K562 (cell line): ENCODE results near the gene MYLK4. TPM values are rescaled to one million over a fixed set of nuclear protein-coding genes. Genes with fewer than 3 reads are reported as not detected.

Experiments
- EP300 ChIP-seq: IDR thresholded peaks from 2 replicates; pipeline ENCODE4 v1.6.1; 2012; ENCODE audit warnings: low read length, improper control_type of control experiment
- FOSL1 ChIP-seq: fragments of 200-800 bp; sonication (Bioruptor generic); conservative IDR thresholded peaks from 2 replicates; pipeline ENCODE4 v1.6.1; 2016; ENCODE audit warnings: missing genetic modification characterization, missing compliant biosample characterization
- FOXA1 ChIP-seq: fragments of 450-650 bp; IDR thresholded peaks from 2 replicates; pipeline ENCODE4 v1.6.1; 2016; ENCODE audit warnings: mild to moderate bottlenecking, borderline replicate concordance
- GATA2 ChIP-seq: sonication (generic); formaldehyde crosslinking; IDR thresholded peaks from 2 replicates; pipeline ENCODE4 v1.4.0; 2020; ENCODE audit warnings: mild to moderate bottlenecking, missing genetic modification reagents
- HNRNPLL ChIP-seq: fragments of 200-400 bp; formaldehyde crosslinking; IDR thresholded peaks from 2 replicates; pipeline ENCODE4 v1.6.1; 2017; ENCODE audit warnings: low read length, low read depth, mild to moderate bottlenecking; ENCODE audit not compliant: poor library complexity, severe bottlenecking
- JUN ChIP-seq, 2 experiments: sonication (generic) in 1 of 2; formaldehyde crosslinking in 1 of 2; IDR thresholded peaks; 2 replicates each; pipeline versions ENCODE4 v1.6.1 to v1.8.0; 2012 to 2022; ENCODE audit warnings: borderline replicate concordance in 2 of 2, mild to moderate bottlenecking in 2 of 2, improper control_type of control experiment in 1 of 2, low read depth in 1 of 2, low read length in 1 of 2, missing genetic modification reagents in 1 of 2
- L3MBTL2 ChIP-seq: fragments of 450-650 bp; IDR thresholded peaks from 2 replicates; pipeline ENCODE4 v1.6.1; 2016; ENCODE audit warnings: mild to moderate bottlenecking, moderate library complexity
- SOX6 ChIP-seq: fragments of 450-650 bp; IDR thresholded peaks from 2 replicates; pipeline ENCODE4 v1.6.1; 2014; ENCODE audit warnings: mild to moderate bottlenecking
- USF1 ChIP-seq: sonication (generic); formaldehyde crosslinking; IDR thresholded peaks from 2 replicates; pipeline ENCODE4 v1.9.0; 2022; ENCODE audit warnings: mild to moderate bottlenecking, missing genetic modification reagents
- ZNF75A ChIP-seq: fragments of 450-650 bp; formaldehyde crosslinking; IDR thresholded peaks from 2 replicates; pipeline ENCODE4 v1.4.0; 2020; ENCODE audit warnings: mild to moderate bottlenecking
- polyA plus RNA-seq, 8 experiments: library from polyadenylated mRNA; depleted of rRNA in 4 of 8; stranded (reverse) in 5 of 8; unstranded in 3 of 8; fragments of >200 nt; fragmentation: Nextera tagmentation in 2 of 8; fragmentation: Illumina TruSeq in 1 of 8; extraction: Ambion mirVana in 2 of 8; extraction: Trizol in 1 of 8; gene quantifications; 2 replicates each; pipeline versions ENCODE4 v1.2.1 to v1.2.3, GENCODE V29; 2011 to 2014; ENCODE audit warnings: inconsistent platforms in 1 of 8, missing spikeins in 1 of 8
- total RNA-seq, 7 experiments: library from RNA; depleted of rRNA in 6 of 7; stranded (reverse); fragments of >200 nt in 6 of 7; fragmentation: Illumina TruSeq in 2 of 7; extraction: Trizol in 2 of 7; gene quantifications; 2 replicates each; pipeline versions ENCODE4 v1.2.1 to v1.2.3, GENCODE V29; 2011 to 2021; ENCODE audit warnings: low replicate concordance in 1 of 7
- TF ChIP-seq, protein P1 (sequence below), 2 experiments: fragments of 450-650 bp in 1 of 2; sonication (generic) in 1 of 2; formaldehyde crosslinking in 1 of 2; IDR thresholded peaks; 2 replicates each; pipeline versions ENCODE4 v1.7.1 to v1.9.0; 2016 to 2022; ENCODE audit warnings: inconsistent platforms in 1 of 2, mild to moderate bottlenecking in 1 of 2, missing genetic modification reagents in 1 of 2
- TF ChIP-seq, protein P2 (sequence below): fragments of 250-450 bp; sonication (Bioruptor Pico); IDR thresholded peaks from 2 replicates; pipeline ENCODE4 v1.4.0; 2020; ENCODE audit warnings: mild to moderate bottlenecking, moderate library complexity
- TF ChIP-seq, protein P3 (sequence below): fragments of 450-650 bp; formaldehyde crosslinking; IDR thresholded peaks from 2 replicates; pipeline ENCODE4 v1.4.0; 2020; ENCODE audit warnings: mild to moderate bottlenecking, mixed read lengths

Gene MYLK4
- total and polyA plus RNA-seq, 9 of the 15 experiments (the other 6 are each of a cell fraction or from before 2014, with no cell fraction given) = 0.01 to 0.15 (median 0.06) TPM

DNA sequence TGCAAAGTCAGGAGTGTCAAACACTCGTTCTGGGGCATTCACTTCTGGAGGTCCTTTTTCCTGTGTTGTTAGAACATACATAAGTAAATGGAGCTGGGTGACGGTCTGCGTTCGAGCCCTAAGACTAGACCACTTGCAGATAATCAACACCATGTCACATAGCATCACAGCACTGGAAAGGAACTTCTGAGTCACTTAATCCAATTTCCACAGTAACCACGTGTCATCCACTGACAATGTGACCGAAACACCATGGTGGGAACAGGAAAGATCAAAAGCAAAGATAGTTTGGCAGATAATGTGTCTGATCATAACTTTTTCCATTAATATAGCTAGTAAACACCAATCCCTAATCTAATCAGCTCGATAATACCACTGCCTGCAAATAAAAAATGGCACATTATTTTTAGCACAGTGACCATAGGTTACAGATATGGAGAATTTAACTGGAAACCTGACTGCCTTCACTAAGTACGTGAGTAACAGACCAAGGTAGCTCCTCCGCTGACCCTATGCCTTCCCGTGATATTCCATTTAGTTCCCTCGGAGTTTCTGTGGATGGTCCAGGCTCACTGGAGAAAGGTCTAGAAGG lies 49.3 kb upstream of the MYLK4 start (continued):
- TF ChIP-seq, protein P1, sequence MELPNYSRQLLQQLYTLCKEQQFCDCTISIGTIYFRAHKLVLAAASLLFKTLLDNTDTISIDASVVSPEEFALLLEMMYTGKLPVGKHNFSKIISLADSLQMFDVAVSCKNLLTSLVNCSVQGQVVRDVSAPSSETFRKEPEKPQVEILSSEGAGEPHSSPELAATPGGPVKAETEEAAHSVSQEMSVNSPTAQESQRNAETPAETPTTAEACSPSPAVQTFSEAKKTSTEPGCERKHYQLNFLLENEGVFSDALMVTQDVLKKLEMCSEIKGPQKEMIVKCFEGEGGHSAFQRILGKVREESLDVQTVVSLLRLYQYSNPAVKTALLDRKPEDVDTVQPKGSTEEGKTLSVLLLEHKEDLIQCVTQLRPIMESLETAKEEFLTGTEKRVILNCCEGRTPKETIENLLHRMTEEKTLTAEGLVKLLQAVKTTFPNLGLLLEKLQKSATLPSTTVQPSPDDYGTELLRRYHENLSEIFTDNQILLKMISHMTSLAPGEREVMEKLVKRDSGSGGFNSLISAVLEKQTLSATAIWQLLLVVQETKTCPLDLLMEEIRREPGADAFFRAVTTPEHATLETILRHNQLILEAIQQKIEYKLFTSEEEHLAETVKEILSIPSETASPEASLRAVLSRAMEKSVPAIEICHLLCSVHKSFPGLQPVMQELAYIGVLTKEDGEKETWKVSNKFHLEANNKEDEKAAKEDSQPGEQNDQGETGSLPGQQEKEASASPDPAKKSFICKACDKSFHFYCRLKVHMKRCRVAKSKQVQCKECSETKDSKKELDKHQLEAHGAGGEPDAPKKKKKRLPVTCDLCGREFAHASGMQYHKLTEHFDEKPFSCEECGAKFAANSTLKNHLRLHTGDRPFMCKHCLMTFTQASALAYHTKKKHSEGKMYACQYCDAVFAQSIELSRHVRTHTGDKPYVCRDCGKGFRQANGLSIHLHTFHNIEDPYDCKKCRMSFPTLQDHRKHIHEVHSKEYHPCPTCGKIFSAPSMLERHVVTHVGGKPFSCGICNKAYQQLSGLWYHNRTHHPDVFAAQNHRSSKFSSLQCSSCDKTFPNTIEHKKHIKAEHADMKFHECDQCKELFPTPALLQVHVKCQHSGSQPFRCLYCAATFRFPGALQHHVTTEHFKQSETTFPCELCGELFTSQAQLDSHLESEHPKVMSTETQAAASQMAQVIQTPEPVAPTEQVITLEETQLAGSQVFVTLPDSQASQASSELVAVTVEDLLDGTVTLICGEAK (IDR thresholded peaks at IDR 0.05) = no peak
- TF ChIP-seq, protein P1 (CRISPR knock-in tag; IDR thresholded peaks at IDR 0.05) = no peak
- peak; percentile 73; the same call in 1 of the 2 replicates for TF ChIP-seq JUN (IDR thresholded peaks at IDR 0.05; ENCODE audit: borderline replicate concordance, low read depth, low read length)
- TF ChIP-seq JUN (CRISPR knock-in tag; IDR thresholded peaks at IDR 0.05; ENCODE audit: borderline replicate concordance) = no peak
- TF ChIP-seq L3MBTL2 = 0 out of 2 replicates have a peak, but pooled peaks have one; percentile 23
- TF ChIP-seq EP300 = 0 out of 2 replicates have a peak, but pooled peaks have one; percentile 29
- TF ChIP-seq, protein P2, sequence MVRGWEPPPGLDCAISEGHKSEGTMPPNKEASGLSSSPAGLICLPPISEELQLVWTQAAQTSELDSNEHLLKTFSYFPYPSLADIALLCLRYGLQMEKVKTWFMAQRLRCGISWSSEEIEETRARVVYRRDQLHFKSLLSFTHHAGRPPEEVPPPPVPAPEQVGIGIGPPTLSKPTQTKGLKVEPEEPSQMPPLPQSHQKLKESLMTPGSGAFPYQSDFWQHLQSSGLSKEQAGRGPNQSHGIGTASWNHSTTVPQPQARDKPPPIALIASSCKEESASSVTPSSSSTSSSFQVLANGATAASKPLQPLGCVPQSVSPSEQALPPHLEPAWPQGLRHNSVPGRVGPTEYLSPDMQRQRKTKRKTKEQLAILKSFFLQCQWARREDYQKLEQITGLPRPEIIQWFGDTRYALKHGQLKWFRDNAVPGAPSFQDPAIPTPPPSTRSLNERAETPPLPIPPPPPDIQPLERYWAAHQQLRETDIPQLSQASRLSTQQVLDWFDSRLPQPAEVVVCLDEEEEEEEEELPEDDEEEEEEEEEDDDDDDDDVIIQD (CRISPR knock-in tag) = no peak
- peak; percentile 67 for TF ChIP-seq USF1 (CRISPR knock-in tag)
- TF ChIP-seq HNRNPLL = no peak
- 0 out of 2 replicates have a peak, but pooled peaks have one; percentile 25 for TF ChIP-seq GATA2 (CRISPR knock-in tag)
- no peak for TF ChIP-seq ZNF75A
- TF ChIP-seq FOXA1 = no peak
- TF ChIP-seq, protein P3, sequence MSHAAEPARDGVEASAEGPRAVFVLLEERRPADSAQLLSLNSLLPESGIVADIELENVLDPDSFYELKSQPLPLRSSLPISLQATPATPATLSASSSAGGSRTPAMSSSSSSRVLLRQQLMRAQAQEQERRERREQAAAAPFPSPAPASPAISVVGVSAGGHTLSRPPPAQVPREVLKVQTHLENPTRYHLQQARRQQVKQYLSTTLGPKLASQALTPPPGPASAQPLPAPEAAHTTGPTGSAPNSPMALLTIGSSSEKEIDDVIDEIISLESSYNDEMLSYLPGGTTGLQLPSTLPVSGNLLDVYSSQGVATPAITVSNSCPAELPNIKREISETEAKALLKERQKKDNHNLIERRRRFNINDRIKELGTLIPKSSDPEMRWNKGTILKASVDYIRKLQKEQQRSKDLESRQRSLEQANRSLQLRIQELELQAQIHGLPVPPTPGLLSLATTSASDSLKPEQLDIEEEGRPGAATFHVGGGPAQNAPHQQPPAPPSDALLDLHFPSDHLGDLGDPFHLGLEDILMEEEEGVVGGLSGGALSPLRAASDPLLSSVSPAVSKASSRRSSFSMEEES = peak; percentile 52
- TF ChIP-seq SOX6 = peak; percentile 29; the same call in 1 of the 2 replicates
- peak; percentile 98 for TF ChIP-seq FOSL1 (tag)
